Measurements from ENCODE around the gene HES5.

- TF ChIP-seq, protein P1, sequence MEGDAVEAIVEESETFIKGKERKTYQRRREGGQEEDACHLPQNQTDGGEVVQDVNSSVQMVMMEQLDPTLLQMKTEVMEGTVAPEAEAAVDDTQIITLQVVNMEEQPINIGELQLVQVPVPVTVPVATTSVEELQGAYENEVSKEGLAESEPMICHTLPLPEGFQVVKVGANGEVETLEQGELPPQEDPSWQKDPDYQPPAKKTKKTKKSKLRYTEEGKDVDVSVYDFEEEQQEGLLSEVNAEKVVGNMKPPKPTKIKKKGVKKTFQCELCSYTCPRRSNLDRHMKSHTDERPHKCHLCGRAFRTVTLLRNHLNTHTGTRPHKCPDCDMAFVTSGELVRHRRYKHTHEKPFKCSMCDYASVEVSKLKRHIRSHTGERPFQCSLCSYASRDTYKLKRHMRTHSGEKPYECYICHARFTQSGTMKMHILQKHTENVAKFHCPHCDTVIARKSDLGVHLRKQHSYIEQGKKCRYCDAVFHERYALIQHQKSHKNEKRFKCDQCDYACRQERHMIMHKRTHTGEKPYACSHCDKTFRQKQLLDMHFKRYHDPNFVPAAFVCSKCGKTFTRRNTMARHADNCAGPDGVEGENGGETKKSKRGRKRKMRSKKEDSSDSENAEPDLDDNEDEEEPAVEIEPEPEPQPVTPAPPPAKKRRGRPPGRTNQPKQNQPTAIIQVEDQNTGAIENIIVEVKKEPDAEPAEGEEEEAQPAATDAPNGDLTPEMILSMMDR (conservative IDR thresholded peaks at IDR 0.05 in 1 of 2, IDR thresholded peaks at IDR 0.05 in 1 of 2; ENCODE audit: low read depth in 1 of 2, low read length in 2 of 2) = no peak
- TF ChIP-seq EZH2 (IDR thresholded peaks at IDR 0.05; ENCODE audit: low read length, missing control alignments) = no peak
Measured at GRCh38 chr1:2501820-2502119, 28.3 kb downstream of the HES5 start.

All from fibroblast of lung (primary cell).